Endodermal cell (in vitro differentiated cells): ENCODE data around the gene ELMO3. TPM values are rescaled to one million over a fixed set of nuclear protein-coding genes. Genes with fewer than 3 reads are reported as not detected.

Source experiments
- DNase-seq: peaks from one replicate; pipeline ENCODE4 v3.0.0-alpha.2; 2017
- H3K27ac ChIP-seq: 2 replicates; pipeline ENCODE4 v1.5.1; 2013; ENCODE audit warnings: mild to moderate bottlenecking, low read depth, low read length, moderate library complexity
- H3K27me3 ChIP-seq: 2 replicates; pipeline ENCODE4 v1.6.1; 2013; ENCODE audit warnings: mild to moderate bottlenecking, low read length, moderate library complexity; ENCODE audit not compliant: insufficient read depth, control insufficient read depth, poor library complexity, severe bottlenecking
- H3K36me3 ChIP-seq: 2 replicates; pipeline ENCODE4 v1.7.0; 2013; ENCODE audit warnings: mild to moderate bottlenecking, low read length, moderate library complexity; ENCODE audit not compliant: control insufficient read depth, insufficient read depth
- H3K4me1 ChIP-seq: one replicate; pipeline ENCODE4 v1.7.0; 2013; ENCODE audit warnings: low read length; ENCODE audit not compliant: control insufficient read depth, insufficient read depth
- H3K4me3 ChIP-seq: 2 replicates; pipeline ENCODE4 v1.5.1; 2013; ENCODE audit warnings: mild to moderate bottlenecking, low read length, moderate library complexity
- H3K9ac ChIP-seq: 2 replicates; pipeline ENCODE4 v1.6.1; 2013; ENCODE audit warnings: mild to moderate bottlenecking, low read length, moderate library complexity; ENCODE audit not compliant: poor library complexity, severe bottlenecking; ENCODE audit errors: extremely low read depth
- H3K9me3 ChIP-seq: 2 replicates; pipeline ENCODE4 v1.6.1; 2013; ENCODE audit warnings: mild to moderate bottlenecking, low read length, moderate library complexity; ENCODE audit not compliant: control insufficient read depth
- H3K27ac Mint-ChIP-seq: 2 replicates; pipeline ENCODE4 v1.8.0; 2020; ENCODE audit warnings: mixed read lengths
- H3K27me3 Mint-ChIP-seq: 2 replicates; pipeline ENCODE4 v1.8.0; 2021; ENCODE audit warnings: mild to moderate bottlenecking, mixed read lengths; ENCODE audit not compliant: insufficient read depth
- H3K36me3 Mint-ChIP-seq: 2 replicates; pipeline ENCODE4 v1.8.0; 2020; ENCODE audit warnings: low read depth, mixed read lengths
- H3K4me1 Mint-ChIP-seq: 2 replicates; pipeline ENCODE4 v1.8.0; 2020; ENCODE audit warnings: mixed read lengths
- H3K4me3 Mint-ChIP-seq: 2 replicates; pipeline ENCODE4 v1.8.0; 2020; ENCODE audit warnings: mild to moderate bottlenecking, moderate library complexity, mixed read lengths
- H3K9me3 Mint-ChIP-seq: 2 replicates; pipeline ENCODE4 v1.8.0; 2020; ENCODE audit warnings: mild to moderate bottlenecking, mixed read lengths
- WGBS, 2 experiments: methylation state at CpG; one replicate each; pipeline versions ENCODE4 v1.1.5 to v1.1.7; 2013; ENCODE audit warnings: missing lambda C conversion rate in 2 of 2, mixed read lengths in 1 of 2; ENCODE audit not compliant: insufficient coverage in 1 of 2, insufficient read length in 1 of 2; 5-methylcytosine and 5-hydroxymethylcytosine counted together
- total RNA-seq, 2 donors: library from RNA; stranded (reverse); fragmentation: NEBNext Ultra II Directional in 1 of 2; extraction: Animal tissue kit (Norgen Biotek cat#: 25700) in 1 of 2; gene quantifications; 2 replicates in 1 of 2; 3 replicates in 1 of 2; pipeline ENCODE4 v1.2.1, GENCODE V29; 2021
- TF ChIP-seq, protein P1 (sequence below): fragments of 200-600 bp; sonication (generic); conservative IDR thresholded peaks from 2 replicates; pipeline ENCODE4 v1.5.0; 2021; ENCODE audit warnings: antibody characterized with exemption, mild to moderate bottlenecking

The ELMO3 gene
- total RNA-seq, 2 donors from 2014 or later: 5.6 to 6.4 TPM

DNA sequence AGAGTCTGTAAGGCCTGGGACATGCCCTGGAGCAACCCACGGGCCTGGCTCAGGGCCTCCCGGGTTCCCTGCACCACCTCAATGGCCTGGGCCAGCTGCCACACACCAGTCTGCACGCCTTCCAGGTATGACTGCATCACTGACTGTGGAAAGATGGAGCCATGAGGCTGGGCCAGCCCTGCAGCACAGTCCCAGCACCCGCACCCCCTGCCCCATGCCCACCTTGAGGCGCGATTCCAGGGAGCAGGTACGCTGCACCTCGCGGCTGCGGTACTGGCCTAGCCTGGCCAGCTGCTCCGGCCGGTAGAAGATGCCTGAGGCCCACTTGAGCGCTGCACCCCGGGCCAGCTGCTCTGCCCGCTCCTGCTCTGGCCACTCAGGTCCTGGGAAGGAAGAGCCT lies 10.1 kb upstream of the ELMO3 start:
- Histone ChIP-seq H3K27me3 (peaks cover 21% of the 10 kb centered on the region), H3K9me3 (no peaks in the 10 kb centered on the region), H3K4me1 (peaks cover 12% of the 10 kb centered on the region), H3K27ac (no peak overlapping the region), H3K9ac (no peak overlapping the region), H3K36me3 (peaks cover 8% of the 10 kb centered on the region), H3K4me3 (no peak overlapping the region)
- peaks cover 23% of the 10 kb centered on the region for H3K27me3 Mint-ChIP-seq
- TF ChIP-seq, protein P1, sequence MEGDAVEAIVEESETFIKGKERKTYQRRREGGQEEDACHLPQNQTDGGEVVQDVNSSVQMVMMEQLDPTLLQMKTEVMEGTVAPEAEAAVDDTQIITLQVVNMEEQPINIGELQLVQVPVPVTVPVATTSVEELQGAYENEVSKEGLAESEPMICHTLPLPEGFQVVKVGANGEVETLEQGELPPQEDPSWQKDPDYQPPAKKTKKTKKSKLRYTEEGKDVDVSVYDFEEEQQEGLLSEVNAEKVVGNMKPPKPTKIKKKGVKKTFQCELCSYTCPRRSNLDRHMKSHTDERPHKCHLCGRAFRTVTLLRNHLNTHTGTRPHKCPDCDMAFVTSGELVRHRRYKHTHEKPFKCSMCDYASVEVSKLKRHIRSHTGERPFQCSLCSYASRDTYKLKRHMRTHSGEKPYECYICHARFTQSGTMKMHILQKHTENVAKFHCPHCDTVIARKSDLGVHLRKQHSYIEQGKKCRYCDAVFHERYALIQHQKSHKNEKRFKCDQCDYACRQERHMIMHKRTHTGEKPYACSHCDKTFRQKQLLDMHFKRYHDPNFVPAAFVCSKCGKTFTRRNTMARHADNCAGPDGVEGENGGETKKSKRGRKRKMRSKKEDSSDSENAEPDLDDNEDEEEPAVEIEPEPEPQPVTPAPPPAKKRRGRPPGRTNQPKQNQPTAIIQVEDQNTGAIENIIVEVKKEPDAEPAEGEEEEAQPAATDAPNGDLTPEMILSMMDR: no peak
- H3K27ac Mint-ChIP-seq: no peak overlapping the region
- no peak overlapping the region for H3K4me3 Mint-ChIP-seq
- H3K9me3 Mint-ChIP-seq: no peaks in the 10 kb centered on the region
- WGBS, 2 experiments: 88 to 91% methylated on average over 5 to 15 of the region's 15 CpGs
- H3K36me3 Mint-ChIP-seq: peaks cover 9% of the 10 kb centered on the region
- no peak for DNase-seq
- H3K4me1 Mint-ChIP-seq: peaks cover 20% of the 10 kb centered on the region

DNA sequence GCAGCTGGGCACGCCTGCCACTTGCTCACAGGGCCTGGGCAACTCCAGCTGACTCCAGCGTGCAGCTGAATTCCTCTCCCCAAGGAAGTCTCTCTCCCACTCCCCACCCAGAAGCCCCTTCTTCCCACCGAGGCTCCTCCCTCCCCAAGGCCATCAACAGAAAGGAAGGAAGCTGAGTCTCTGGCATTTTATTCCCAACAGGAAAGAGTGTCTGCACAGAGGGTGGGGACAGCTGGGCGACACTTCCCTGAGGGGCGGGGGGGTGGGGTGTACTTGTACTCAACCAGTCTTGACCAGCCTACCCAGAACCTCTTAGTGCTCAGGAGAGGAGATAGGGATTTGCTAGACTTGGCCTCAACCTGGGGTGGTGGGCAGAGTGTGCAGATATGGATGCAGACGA lies 8.9 kb upstream of the ELMO3 start, which contains the start of gene EXOC3L1:
EXOC3L1 (minus strand) TSS at position 96 of the 400 bp plus-strand sequence. CDS start 460 bp downstream, outside the sequence.
- no peaks in the 10 kb centered on the region for H3K9me3 Mint-ChIP-seq

GRCh38 chr16:67190448-67191399 lies 8.2 kb upstream of the ELMO3 start:
- Histone ChIP-seq H3K4me3 (no peak overlapping the region), H3K27ac (no peak overlapping the region), H3K9ac (no peak overlapping the region), H3K36me3 (peaks cover 27% of the 10 kb centered on the region), H3K9me3 (no peaks in the 10 kb centered on the region), H3K27me3 (peaks cover 4% of the 10 kb centered on the region), H3K4me1 (peaks cover 12% of the 10 kb centered on the region)
- Mint-ChIP-seq H3K9me3 (no peaks in the 10 kb centered on the region), H3K36me3 (peaks cover 27% of the 10 kb centered on the region), H3K4me3 (no peak overlapping the region), H3K4me1 (peaks cover 13% of the 10 kb centered on the region), H3K27me3 (peaks cover 6% of the 10 kb centered on the region), H3K27ac (no peak overlapping the region)
- no peak for DNase-seq
- 93 to 95% methylated on average over 8 to 13 of the region's 13 CpGs for WGBS, 2 experiments
- TF ChIP-seq, protein P1: no peak

More for the DNA sequence above, 8.9 kb upstream of the ELMO3 start, which contains the start of gene EXOC3L1:
- Histone ChIP-seq H3K27me3 (peaks cover 11% of the 10 kb centered on the region), H3K4me3 (no peak within 1 kb of the TSS), H3K4me1 (peaks cover 12% of the 10 kb centered on the region), H3K27ac (no peak within 1 kb of the TSS), H3K9me3 (no peaks in the 10 kb centered on the region), H3K36me3 (peaks cover 20% of the 10 kb centered on the region), H3K9ac (no peak within 1 kb of the TSS)
- peaks cover 13% of the 10 kb centered on the region for H3K27me3 Mint-ChIP-seq
- DNase-seq: no peak
- 65 to 77% methylated on average over 3 to 6 of the region's 6 CpGs for WGBS, 2 experiments
- H3K4me1 Mint-ChIP-seq: peaks cover 18% of the 10 kb centered on the region
- H3K36me3 Mint-ChIP-seq: peaks cover 20% of the 10 kb centered on the region
- no peak within 1 kb of the TSS for H3K4me3 Mint-ChIP-seq
- no peak within 1 kb of the TSS for H3K27ac Mint-ChIP-seq
- TF ChIP-seq, protein P1: no peak
